ENCODE data around the gene AGFG2. TPM values are rescaled to one million over a fixed set of nuclear protein-coding genes. Genes with fewer than 3 reads are reported as not detected.

AGFG2 gene
- total and polyA plus RNA-seq, 2 of the 4 experiments (the other 2 are of a cell fraction): 3.0 to 10.0 TPM

DNA sequence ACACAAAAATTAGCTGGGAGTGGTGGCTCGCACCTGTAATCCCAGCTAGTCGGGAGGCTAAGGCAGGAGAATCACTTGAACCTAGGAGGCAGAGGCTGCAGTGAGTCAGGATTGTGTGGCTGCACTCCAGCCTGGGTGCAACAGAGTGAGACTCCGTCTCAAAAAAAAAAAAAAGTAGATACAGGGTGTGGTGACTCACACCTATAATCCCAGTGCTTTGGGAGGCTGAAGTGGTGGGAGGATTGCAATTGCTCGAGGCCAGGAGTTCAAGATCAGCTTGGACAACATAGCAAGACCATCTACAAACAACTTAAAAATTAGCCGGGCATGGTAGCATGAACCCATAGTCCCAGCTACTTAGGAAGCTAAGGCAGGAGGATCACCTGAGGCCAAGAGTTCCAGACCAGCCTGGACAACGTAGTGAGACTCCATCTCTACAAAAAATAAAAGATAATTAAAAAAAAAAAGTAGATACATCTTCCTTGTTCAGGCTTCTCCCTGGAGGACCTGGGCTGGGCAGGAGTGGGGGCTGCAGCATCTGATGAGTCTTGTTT, 75.4 kb downstream of the AGFG2 start:
- Histone ChIP-seq H3K36me3 (ENCODE audit: control insufficient read depth, insufficient read depth, low read length) (no peaks in the 10 kb centered on the region; the same call in 1 of the 2 replicates), H2AK9ac (replicated peaks; ENCODE audit: low read depth, low read length, poor library complexity) (no peak overlapping the region), H3K9me3 (ENCODE audit: control insufficient read depth, insufficient read depth, low read length) (no peaks in the 10 kb centered on the region), H2BK20ac (ENCODE audit: low read depth, low read length) (no peak overlapping the region), H2BK15ac (ENCODE audit: low read depth, low read length) (no peak overlapping the region), H3K14ac (replicated peaks; ENCODE audit: low read depth, low read length) (no peak overlapping the region), H4K5ac (ENCODE audit: low read depth, low read length) (no peak overlapping the region), H3K4me1 (ENCODE audit: control insufficient read depth, insufficient read depth, low read length) (peaks cover 6% of the 10 kb centered on the region), H3K4ac (ENCODE audit: low read depth, low read length) (no peak overlapping the region), H3K27me3 (ENCODE audit: control insufficient read depth, insufficient read depth, low read length) (no peaks in the 10 kb centered on the region), H2BK120ac (ENCODE audit: low read depth, low read length) (no peak overlapping the region), H4K91ac (ENCODE audit: insufficient read depth, low read depth, low read length) (no peak overlapping the region), H3K23ac (ENCODE audit: low read depth, low read length) (no peak overlapping the region), H4K20me1 (ENCODE audit: insufficient read depth, low read length) (no peaks in the 10 kb centered on the region), H3K56ac (ENCODE audit: extremely low read depth, insufficient read depth, low read length) (no peak overlapping the region), H3K18ac (ENCODE audit: low read depth, low read length) (no peak overlapping the region), H3K79me1 (ENCODE audit: low read depth in 1 of 2, low read length in 2 of 2) (peaks cover 0 to 19% of the 10 kb centered on the region in 2 experiments; a peak in 3 of 4 replicates), H3K4me2 (ENCODE audit: low read depth, low read length) (no peak overlapping the region), H2AFZ (replicated peaks; ENCODE audit: low read length, poor library complexity) (no peak overlapping the region), H3K9ac (ENCODE audit: low read depth, low read length) (no peak overlapping the region), H4K8ac (ENCODE audit: low read depth in 2 of 2, low read length in 2 of 2) (no peak overlapping the region), H2BK5ac (ENCODE audit: low read depth, low read length, poor library complexity, severe bottlenecking) (no peak overlapping the region), H3K27ac (ENCODE audit: insufficient read depth, low read length) (no peak overlapping the region), H3K4me3 (ENCODE audit: insufficient read depth, low read depth, low read length) (no peak overlapping the region), H2AK5ac (ENCODE audit: low read depth, low read length) (no peak overlapping the region), H3K9me1 (ENCODE audit: insufficient read depth, low read length) (peaks cover 3% of the 10 kb centered on the region; the same call in 1 of the 2 replicates)
- dilution Hi-C loops (cut with HindIII; ENCODE audit: low sequenced_read_pairs, unreplicated experiment) (no loop called here), in situ Hi-C loops (cut with MboI; ENCODE audit: low sequenced_read_pairs) (no loop called here), intact Hi-C loops (cut with micrococcal nuclease) (loop anchor here (5.0 kb wide), 1 partner anchor 238 kb away; the partner anchor contains the start of gene SLC12A9)
- DNase-seq (no peak), ATAC-seq (ENCODE audit: low read depth) (no peak)
- TF ChIP-seq RAD21 (IDR thresholded peaks at IDR 0.05; ENCODE audit: low read length) (no peak), CHD1 (IDR thresholded peaks at IDR 0.05; ENCODE audit: low read depth, low read length) (no peak)
- TF ChIP-seq, protein P1, sequence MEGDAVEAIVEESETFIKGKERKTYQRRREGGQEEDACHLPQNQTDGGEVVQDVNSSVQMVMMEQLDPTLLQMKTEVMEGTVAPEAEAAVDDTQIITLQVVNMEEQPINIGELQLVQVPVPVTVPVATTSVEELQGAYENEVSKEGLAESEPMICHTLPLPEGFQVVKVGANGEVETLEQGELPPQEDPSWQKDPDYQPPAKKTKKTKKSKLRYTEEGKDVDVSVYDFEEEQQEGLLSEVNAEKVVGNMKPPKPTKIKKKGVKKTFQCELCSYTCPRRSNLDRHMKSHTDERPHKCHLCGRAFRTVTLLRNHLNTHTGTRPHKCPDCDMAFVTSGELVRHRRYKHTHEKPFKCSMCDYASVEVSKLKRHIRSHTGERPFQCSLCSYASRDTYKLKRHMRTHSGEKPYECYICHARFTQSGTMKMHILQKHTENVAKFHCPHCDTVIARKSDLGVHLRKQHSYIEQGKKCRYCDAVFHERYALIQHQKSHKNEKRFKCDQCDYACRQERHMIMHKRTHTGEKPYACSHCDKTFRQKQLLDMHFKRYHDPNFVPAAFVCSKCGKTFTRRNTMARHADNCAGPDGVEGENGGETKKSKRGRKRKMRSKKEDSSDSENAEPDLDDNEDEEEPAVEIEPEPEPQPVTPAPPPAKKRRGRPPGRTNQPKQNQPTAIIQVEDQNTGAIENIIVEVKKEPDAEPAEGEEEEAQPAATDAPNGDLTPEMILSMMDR (conservative IDR thresholded peaks at IDR 0.05; ENCODE audit: low read depth, low read length): no peak
- POLR2A ChIA-PET (ENCODE audit: unreplicated experiment): no interaction called here
- BruUV-seq (replicated peaks): no TSS peak
- WGBS, 2 experiments (ENCODE audit: extremely low coverage in 2 of 2, insufficient read length in 1 of 2): 100% methylated on average over 2 of the region's 6 CpGs; no CpG with 5 or more reads in 1 of the 2 experiments
- CTCF ChIA-PET: interaction anchor here (0.6 kb wide), 2 partner anchors 54 to 175 kb away, joined by 3 to 5 read pairs; no protein-coding TSS in a partner anchor

Small RNA genes within 50 kb of the gene (microRNA-seq; reads per million reads assigned to microRNA genes)
- gene RN7SL416P (ENCODE audit: insufficient read depth, insufficient read length) (not detected), gene SAP25 (ENCODE audit: insufficient read depth, insufficient read length) (not detected)

Small RNA genes within 50 kb of the gene (small RNA-seq; reads per million reads assigned to genes)
- gene RN7SL416P (0 reads per million in 5 experiments), gene SAP25 (0 reads per million in 5 experiments)

Other genes starting within 250 kb of the AGFG2 start
- not detected in 2 replicates for gene SPDYE3, start 231.5 kb upstream of the AGFG2 start, total RNA-seq (2012; rRNA removed)
- gene SPDYE3, start 231.5 kb upstream of the AGFG2 start, polyA plus RNA-seq (2012; rRNA removed): not detected in 2 replicates
- 3.3 and 3.4 TPM in 2 replicates for gene PILRB, start 181.1 kb upstream of the AGFG2 start, total RNA-seq (2012; rRNA removed)
- gene PILRB, start 181.1 kb upstream of the AGFG2 start, polyA plus RNA-seq (2012; rRNA removed): 22.1 and 22.2 TPM in 2 replicates
- not detected in 2 replicates for gene PILRA, start 165.7 kb upstream of the AGFG2 start, total RNA-seq (2012; rRNA removed)
- gene PILRA, start 165.7 kb upstream of the AGFG2 start, polyA plus RNA-seq (2012; rRNA removed): 0.13 and 0.56 TPM in 2 replicates
- gene ZCWPW1, start 110.5 kb upstream of the AGFG2 start, total RNA-seq (2012; rRNA removed): 0.56 and 0.72 TPM in 2 replicates
- 0.76 and 1.3 TPM in 2 replicates for gene ZCWPW1, start 110.5 kb upstream of the AGFG2 start, polyA plus RNA-seq (2012; rRNA removed)
- gene MEPCE, start 109.4 kb upstream of the AGFG2 start, total RNA-seq (2012; rRNA removed): 20.3 and 22.9 TPM in 2 replicates
- 17.6 and 18.2 TPM in 2 replicates for gene MEPCE, start 109.4 kb upstream of the AGFG2 start, polyA plus RNA-seq (2012; rRNA removed)
- 5.6 and 7.8 TPM in 2 replicates for gene PPP1R35, start 102.7 kb upstream of the AGFG2 start, total RNA-seq (2012; rRNA removed)
- gene PPP1R35, start 102.7 kb upstream of the AGFG2 start, polyA plus RNA-seq (2012; rRNA removed): 25.5 and 36.7 TPM in 2 replicates
- 0.54 and 1.1 TPM in 2 replicates for gene SPACDR, start 74.9 kb upstream of the AGFG2 start, total RNA-seq (2012; rRNA removed)
- 1.3 and 2.1 TPM in 2 replicates for gene SPACDR, start 74.9 kb upstream of the AGFG2 start, polyA plus RNA-seq (2012; rRNA removed)
- gene TSC22D4, start 60.0 kb upstream of the AGFG2 start, total RNA-seq (2012; rRNA removed): 9.3 and 10.0 TPM in 2 replicates
- gene TSC22D4, start 60.0 kb upstream of the AGFG2 start, polyA plus RNA-seq (2012; rRNA removed): 29.9 and 32.4 TPM in 2 replicates
- 0.18 and 0.28 TPM in 2 replicates for gene NYAP1, start 55.3 kb upstream of the AGFG2 start, total RNA-seq (2012; rRNA removed)
- gene NYAP1, start 55.3 kb upstream of the AGFG2 start, polyA plus RNA-seq (2012; rRNA removed): 1.3 and 1.5 TPM in 2 replicates
- not detected in 2 replicates for gene SAP25, start 34.7 kb downstream of the AGFG2 start, total RNA-seq (2012; rRNA removed)
- gene SAP25, start 34.7 kb downstream of the AGFG2 start, polyA plus RNA-seq (2012; rRNA removed): 1.8 and 2.3 TPM in 2 replicates
- 5.0 and 6.1 TPM in 2 replicates for gene LRCH4, start 46.9 kb downstream of the AGFG2 start, total RNA-seq (2012; rRNA removed)
- gene LRCH4, start 46.9 kb downstream of the AGFG2 start, polyA plus RNA-seq (2012; rRNA removed): 41.3 and 42.2 TPM in 2 replicates
- 0.28 and 0.54 TPM in 2 replicates for gene FBXO24, start 47.1 kb downstream of the AGFG2 start, total RNA-seq (2012; rRNA removed)
- 0.29 and 0.43 TPM in 2 replicates for gene FBXO24, start 47.1 kb downstream of the AGFG2 start, polyA plus RNA-seq (2012; rRNA removed)
- 22.6 and 25.6 TPM in 2 replicates for gene PCOLCE, start 63.2 kb downstream of the AGFG2 start, total RNA-seq (2012; rRNA removed)
- gene PCOLCE, start 63.2 kb downstream of the AGFG2 start, polyA plus RNA-seq (2012; rRNA removed): 364 and 385 TPM in 2 replicates
- 2.2 and 2.3 TPM in 2 replicates for gene MOSPD3, start 73.3 kb downstream of the AGFG2 start, total RNA-seq (2012; rRNA removed)
- 23.2 and 30.0 TPM in 2 replicates for gene MOSPD3, start 73.3 kb downstream of the AGFG2 start, polyA plus RNA-seq (2012; rRNA removed)
- gene TFR2, start 102.3 kb downstream of the AGFG2 start, total RNA-seq (2012; rRNA removed): under 0.01 and 0.18 TPM in 2 replicates
- 0.24 and 0.50 TPM in 2 replicates for gene TFR2, start 102.3 kb downstream of the AGFG2 start, polyA plus RNA-seq (2012; rRNA removed)
- not detected in 2 replicates for gene ACTL6B, start 117.2 kb downstream of the AGFG2 start, total RNA-seq (2012; rRNA removed)
- not detected in 2 replicates for gene ACTL6B, start 117.2 kb downstream of the AGFG2 start, polyA plus RNA-seq (2012; rRNA removed)
- gene GNB2, start 134.5 kb downstream of the AGFG2 start, total RNA-seq (2012; rRNA removed): 62.0 and 67.5 TPM in 2 replicates
- gene GNB2, start 134.5 kb downstream of the AGFG2 start, polyA plus RNA-seq (2012; rRNA removed): 245 and 279 TPM in 2 replicates
- gene GIGYF1, start 155.0 kb downstream of the AGFG2 start, total RNA-seq (2012; rRNA removed): 3.0 and 3.3 TPM in 2 replicates
- gene GIGYF1, start 155.0 kb downstream of the AGFG2 start, polyA plus RNA-seq (2012; rRNA removed): 10.7 and 11.6 TPM in 2 replicates
- gene POP7, start 166.9 kb downstream of the AGFG2 start, total RNA-seq (2012; rRNA removed): 14.9 and 16.9 TPM in 2 replicates
- gene POP7, start 166.9 kb downstream of the AGFG2 start, polyA plus RNA-seq (2012; rRNA removed): 38.0 and 50.5 TPM in 2 replicates
- gene EPO, start 181.3 kb downstream of the AGFG2 start, total RNA-seq (2012; rRNA removed): not detected in 2 replicates
- not detected in 2 replicates for gene EPO, start 181.3 kb downstream of the AGFG2 start, polyA plus RNA-seq (2012; rRNA removed)
- gene ZAN, start 194.4 kb downstream of the AGFG2 start, total RNA-seq (2012; rRNA removed): not detected in 2 replicates
- gene ZAN, start 194.4 kb downstream of the AGFG2 start, polyA plus RNA-seq (2012; rRNA removed): not detected in 2 replicates